Measurements from ENCODE around the gene CASQ2. TPM values are rescaled to one million over a fixed set of nuclear protein-coding genes. Genes with fewer than 3 reads are reported as not detected.

Gene CASQ2
- total and polyA plus RNA-seq, 10 of the 15 experiments (the other 5 are each of a cell fraction or from before 2014, with no cell fraction given) = not detected

DNA sequence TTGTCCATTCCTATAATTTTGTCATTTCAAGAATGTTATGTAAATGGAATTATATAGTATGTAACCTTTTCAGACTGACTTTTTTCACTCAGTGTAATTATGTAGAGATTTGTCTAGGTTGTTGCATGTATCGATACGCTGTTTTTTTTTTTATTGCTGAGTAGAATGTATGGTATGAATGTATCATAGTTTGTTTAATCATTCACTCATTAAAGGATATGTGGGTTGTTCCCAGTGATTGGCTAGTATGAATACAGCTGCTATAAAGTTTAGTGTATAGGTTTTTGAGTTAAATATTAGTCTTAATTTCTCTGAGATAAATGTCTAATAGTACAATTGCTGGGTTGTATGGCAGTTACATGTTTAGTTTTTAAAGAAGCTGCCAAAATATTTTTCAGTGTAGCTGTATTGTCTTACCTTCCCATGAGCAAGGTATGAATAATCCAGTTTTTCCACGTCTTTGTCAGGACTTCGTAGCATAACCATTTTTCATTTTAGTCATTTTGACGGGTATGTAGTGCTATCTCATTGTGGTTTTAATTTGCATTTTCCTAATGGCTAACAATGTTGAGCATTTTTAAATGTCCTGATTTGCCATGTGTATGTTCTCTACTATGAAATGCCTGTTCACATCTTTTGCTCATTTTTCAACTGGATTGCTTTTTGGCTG lies 22.4 kb downstream of the CASQ2 start:
- no peak for FAIRE-seq
- POLR2A ChIA-PET = no interaction called here
- CTCF ChIA-PET = no interaction called here
- no TSS peak for BruUV-seq (replicated peaks)
- Histone ChIP-seq H3K9me3 (replicated peaks; ENCODE audit: control insufficient read depth, insufficient read depth, low read length) (no peaks in the 10 kb centered on the region; the same call in 2 of the 3 replicates), H3K27me3 (replicated peaks in 1 of 2; ENCODE audit: control insufficient read depth in 2 of 2, insufficient read depth in 2 of 2, low read length in 1 of 2) (peaks cover 0 to 5% of the 10 kb centered on the region in 2 experiments; a peak in 1 of 4 replicates), H3K4me1 (ENCODE audit: control insufficient read depth, insufficient read depth, low read length) (no peaks in the 10 kb centered on the region), H3K79me2 (ENCODE audit: control insufficient read depth, insufficient read depth, low read length) (no peaks in the 10 kb centered on the region), H2AFZ (ENCODE audit: control insufficient read depth, low read depth, low read length) (no peak overlapping the region), H3K36me3 (ENCODE audit: control insufficient read depth in 2 of 2, insufficient read depth in 2 of 2, low read length in 1 of 2) (no peaks in the 10 kb centered on the region), H3K27ac (ENCODE audit: control insufficient read depth, insufficient read depth) (no peak overlapping the region), H3K4me3 (no peak overlapping the region), H3K4me2 (ENCODE audit: control insufficient read depth, insufficient read depth) (no peak overlapping the region), H4K20me1 (ENCODE audit: control insufficient read depth, insufficient read depth) (no peaks in the 10 kb centered on the region), H3K9ac (ENCODE audit: control insufficient read depth, insufficient read depth, low read length) (no peak overlapping the region)
- intact Hi-C loops (cut with micrococcal nuclease; ENCODE audit: unreplicated experiment) = no loop called here
- SMC1A ChIA-PET (ENCODE audit: uncharacterized antibody, unreplicated experiment) = no interaction called here
- in situ Hi-C loops (cut with MboI) = no loop called here
- no peak for DNase-seq (ENCODE audit: low read depth, low spot score)
- ATAC-seq = no peak
- WGBS (ENCODE audit: insufficient coverage, insufficient replicate concordance, low lambda C conversion rate, missing lambda C conversion rate) = 4% methylated on average over 5 of the region's 5 CpGs
- RAD21 ChIA-PET (ENCODE audit: unreplicated experiment) = no interaction called here
- TF ChIP-seq ZNF384 (IDR thresholded peaks at IDR 0.05; ENCODE audit: borderline replicate concordance, low read depth, low read length) (no peak), RAD51 (IDR thresholded peaks at IDR 0.05) (no peak), HDGF (IDR thresholded peaks at IDR 0.05) (no peak), TCF12 (IDR thresholded peaks at IDR 0.05; ENCODE audit: low read depth, low read length) (no peak), EED (IDR thresholded peaks at IDR 0.05; ENCODE audit: low read depth) (no peak), SREBF1 (IDR thresholded peaks at IDR 0.05; ENCODE audit: low read length) (no peak), NBN (IDR thresholded peaks at IDR 0.05) (no peak), KDM1A (IDR thresholded peaks at IDR 0.05; ENCODE audit: borderline replicate concordance) (no peak), CREM (IDR thresholded peaks at IDR 0.05; ENCODE audit: low read depth) (no peak), YBX1 (IDR thresholded peaks at IDR 0.05) (no peak), GATAD2B (conservative IDR thresholded peaks at IDR 0.05; ENCODE audit: low read depth) (no peak), TBL1XR1 (IDR thresholded peaks at IDR 0.05; ENCODE audit: low read depth, low read length) (no peak), CHD4 (IDR thresholded peaks at IDR 0.05) (no peak)
- TF ChIP-seq, protein P1, sequence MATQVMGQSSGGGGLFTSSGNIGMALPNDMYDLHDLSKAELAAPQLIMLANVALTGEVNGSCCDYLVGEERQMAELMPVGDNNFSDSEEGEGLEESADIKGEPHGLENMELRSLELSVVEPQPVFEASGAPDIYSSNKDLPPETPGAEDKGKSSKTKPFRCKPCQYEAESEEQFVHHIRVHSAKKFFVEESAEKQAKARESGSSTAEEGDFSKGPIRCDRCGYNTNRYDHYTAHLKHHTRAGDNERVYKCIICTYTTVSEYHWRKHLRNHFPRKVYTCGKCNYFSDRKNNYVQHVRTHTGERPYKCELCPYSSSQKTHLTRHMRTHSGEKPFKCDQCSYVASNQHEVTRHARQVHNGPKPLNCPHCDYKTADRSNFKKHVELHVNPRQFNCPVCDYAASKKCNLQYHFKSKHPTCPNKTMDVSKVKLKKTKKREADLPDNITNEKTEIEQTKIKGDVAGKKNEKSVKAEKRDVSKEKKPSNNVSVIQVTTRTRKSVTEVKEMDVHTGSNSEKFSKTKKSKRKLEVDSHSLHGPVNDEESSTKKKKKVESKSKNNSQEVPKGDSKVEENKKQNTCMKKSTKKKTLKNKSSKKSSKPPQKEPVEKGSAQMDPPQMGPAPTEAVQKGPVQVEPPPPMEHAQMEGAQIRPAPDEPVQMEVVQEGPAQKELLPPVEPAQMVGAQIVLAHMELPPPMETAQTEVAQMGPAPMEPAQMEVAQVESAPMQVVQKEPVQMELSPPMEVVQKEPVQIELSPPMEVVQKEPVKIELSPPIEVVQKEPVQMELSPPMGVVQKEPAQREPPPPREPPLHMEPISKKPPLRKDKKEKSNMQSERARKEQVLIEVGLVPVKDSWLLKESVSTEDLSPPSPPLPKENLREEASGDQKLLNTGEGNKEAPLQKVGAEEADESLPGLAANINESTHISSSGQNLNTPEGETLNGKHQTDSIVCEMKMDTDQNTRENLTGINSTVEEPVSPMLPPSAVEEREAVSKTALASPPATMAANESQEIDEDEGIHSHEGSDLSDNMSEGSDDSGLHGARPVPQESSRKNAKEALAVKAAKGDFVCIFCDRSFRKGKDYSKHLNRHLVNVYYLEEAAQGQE (IDR thresholded peaks at IDR 0.05; ENCODE audit: low read depth, low read length) = no peak
- TF ChIP-seq, protein P2, sequence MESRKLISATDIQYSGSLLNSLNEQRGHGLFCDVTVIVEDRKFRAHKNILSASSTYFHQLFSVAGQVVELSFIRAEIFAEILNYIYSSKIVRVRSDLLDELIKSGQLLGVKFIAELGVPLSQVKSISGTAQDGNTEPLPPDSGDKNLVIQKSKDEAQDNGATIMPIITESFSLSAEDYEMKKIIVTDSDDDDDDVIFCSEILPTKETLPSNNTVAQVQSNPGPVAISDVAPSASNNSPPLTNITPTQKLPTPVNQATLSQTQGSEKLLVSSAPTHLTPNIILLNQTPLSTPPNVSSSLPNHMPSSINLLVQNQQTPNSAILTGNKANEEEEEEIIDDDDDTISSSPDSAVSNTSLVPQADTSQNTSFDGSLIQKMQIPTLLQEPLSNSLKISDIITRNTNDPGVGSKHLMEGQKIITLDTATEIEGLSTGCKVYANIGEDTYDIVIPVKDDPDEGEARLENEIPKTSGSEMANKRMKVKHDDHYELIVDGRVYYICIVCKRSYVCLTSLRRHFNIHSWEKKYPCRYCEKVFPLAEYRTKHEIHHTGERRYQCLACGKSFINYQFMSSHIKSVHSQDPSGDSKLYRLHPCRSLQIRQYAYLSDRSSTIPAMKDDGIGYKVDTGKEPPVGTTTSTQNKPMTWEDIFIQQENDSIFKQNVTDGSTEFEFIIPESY (IDR thresholded peaks at IDR 0.05) = no peak
- TF ChIP-seq, protein P3, sequence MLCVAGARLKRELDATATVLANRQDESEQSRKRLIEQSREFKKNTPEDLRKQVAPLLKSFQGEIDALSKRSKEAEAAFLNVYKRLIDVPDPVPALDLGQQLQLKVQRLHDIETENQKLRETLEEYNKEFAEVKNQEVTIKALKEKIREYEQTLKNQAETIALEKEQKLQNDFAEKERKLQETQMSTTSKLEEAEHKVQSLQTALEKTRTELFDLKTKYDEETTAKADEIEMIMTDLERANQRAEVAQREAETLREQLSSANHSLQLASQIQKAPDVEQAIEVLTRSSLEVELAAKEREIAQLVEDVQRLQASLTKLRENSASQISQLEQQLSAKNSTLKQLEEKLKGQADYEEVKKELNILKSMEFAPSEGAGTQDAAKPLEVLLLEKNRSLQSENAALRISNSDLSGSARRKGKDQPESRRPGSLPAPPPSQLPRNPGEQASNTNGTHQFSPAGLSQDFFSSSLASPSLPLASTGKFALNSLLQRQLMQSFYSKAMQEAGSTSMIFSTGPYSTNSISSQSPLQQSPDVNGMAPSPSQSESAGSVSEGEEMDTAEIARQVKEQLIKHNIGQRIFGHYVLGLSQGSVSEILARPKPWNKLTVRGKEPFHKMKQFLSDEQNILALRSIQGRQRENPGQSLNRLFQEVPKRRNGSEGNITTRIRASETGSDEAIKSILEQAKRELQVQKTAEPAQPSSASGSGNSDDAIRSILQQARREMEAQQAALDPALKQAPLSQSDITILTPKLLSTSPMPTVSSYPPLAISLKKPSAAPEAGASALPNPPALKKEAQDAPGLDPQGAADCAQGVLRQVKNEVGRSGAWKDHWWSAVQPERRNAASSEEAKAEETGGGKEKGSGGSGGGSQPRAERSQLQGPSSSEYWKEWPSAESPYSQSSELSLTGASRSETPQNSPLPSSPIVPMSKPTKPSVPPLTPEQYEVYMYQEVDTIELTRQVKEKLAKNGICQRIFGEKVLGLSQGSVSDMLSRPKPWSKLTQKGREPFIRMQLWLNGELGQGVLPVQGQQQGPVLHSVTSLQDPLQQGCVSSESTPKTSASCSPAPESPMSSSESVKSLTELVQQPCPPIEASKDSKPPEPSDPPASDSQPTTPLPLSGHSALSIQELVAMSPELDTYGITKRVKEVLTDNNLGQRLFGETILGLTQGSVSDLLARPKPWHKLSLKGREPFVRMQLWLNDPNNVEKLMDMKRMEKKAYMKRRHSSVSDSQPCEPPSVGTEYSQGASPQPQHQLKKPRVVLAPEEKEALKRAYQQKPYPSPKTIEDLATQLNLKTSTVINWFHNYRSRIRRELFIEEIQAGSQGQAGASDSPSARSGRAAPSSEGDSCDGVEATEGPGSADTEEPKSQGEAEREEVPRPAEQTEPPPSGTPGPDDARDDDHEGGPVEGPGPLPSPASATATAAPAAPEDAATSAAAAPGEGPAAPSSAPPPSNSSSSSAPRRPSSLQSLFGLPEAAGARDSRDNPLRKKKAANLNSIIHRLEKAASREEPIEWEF (IDR thresholded peaks at IDR 0.05; ENCODE audit: insufficient replicate concordance, low read depth, low read length) = no peak
